ENCODE measurements around the gene CCDC191. TPM values are rescaled to one million over a fixed set of nuclear protein-coding genes. Genes with fewer than 3 reads are reported as not detected.

Gene CCDC191
- total and polyA plus RNA-seq, 12 donors = 0.51 to 3.6 (median 1.8) TPM

DNA sequence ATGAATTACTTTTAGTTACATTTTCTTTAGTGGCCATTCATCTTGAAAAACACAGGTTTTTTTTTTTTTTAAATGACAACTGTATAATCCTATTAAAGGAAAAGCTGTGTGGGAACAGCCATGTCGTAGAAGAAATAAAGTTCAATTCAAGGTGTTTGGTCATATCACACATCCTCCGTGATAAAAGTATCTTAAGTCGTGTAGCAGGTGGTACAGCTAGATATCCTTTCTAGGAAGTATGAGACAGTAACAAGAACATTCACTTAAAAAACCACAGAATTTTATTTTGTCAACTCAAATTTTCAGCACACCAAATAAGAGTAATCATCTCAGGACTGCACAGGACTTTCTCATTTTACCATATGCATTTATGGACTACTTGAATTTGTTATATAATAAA lies 92.4 kb downstream of the CCDC191 start:
- ATAC-seq (no peak), DNase-seq (no peak)
- WGBS, 2 donors = 89 to 92% methylated on average over 3 of the region's 3 CpGs
- Histone ChIP-seq H3K4me1 (no peaks in the 10 kb centered on the region), H3K27me3 (no peaks in the 10 kb centered on the region), H3K27ac (no peak overlapping the region), H3K9me3 (no peaks in the 10 kb centered on the region), H3K36me3 (peaks cover 0 to 15% (median 0%) of the 10 kb centered on the region in 9 donors), H3K4me3 (no peak overlapping the region)
- TF ChIP-seq, protein P1, sequence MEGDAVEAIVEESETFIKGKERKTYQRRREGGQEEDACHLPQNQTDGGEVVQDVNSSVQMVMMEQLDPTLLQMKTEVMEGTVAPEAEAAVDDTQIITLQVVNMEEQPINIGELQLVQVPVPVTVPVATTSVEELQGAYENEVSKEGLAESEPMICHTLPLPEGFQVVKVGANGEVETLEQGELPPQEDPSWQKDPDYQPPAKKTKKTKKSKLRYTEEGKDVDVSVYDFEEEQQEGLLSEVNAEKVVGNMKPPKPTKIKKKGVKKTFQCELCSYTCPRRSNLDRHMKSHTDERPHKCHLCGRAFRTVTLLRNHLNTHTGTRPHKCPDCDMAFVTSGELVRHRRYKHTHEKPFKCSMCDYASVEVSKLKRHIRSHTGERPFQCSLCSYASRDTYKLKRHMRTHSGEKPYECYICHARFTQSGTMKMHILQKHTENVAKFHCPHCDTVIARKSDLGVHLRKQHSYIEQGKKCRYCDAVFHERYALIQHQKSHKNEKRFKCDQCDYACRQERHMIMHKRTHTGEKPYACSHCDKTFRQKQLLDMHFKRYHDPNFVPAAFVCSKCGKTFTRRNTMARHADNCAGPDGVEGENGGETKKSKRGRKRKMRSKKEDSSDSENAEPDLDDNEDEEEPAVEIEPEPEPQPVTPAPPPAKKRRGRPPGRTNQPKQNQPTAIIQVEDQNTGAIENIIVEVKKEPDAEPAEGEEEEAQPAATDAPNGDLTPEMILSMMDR (IDR thresholded peaks at IDR 0.05) = no peak
- intact Hi-C loops (cut with DNase I) = loop anchor here in 1 of 10 donors (10.0 kb wide), 1 partner anchor 1319 kb away; the partner anchor contains the start of gene CCDC80

DNA sequence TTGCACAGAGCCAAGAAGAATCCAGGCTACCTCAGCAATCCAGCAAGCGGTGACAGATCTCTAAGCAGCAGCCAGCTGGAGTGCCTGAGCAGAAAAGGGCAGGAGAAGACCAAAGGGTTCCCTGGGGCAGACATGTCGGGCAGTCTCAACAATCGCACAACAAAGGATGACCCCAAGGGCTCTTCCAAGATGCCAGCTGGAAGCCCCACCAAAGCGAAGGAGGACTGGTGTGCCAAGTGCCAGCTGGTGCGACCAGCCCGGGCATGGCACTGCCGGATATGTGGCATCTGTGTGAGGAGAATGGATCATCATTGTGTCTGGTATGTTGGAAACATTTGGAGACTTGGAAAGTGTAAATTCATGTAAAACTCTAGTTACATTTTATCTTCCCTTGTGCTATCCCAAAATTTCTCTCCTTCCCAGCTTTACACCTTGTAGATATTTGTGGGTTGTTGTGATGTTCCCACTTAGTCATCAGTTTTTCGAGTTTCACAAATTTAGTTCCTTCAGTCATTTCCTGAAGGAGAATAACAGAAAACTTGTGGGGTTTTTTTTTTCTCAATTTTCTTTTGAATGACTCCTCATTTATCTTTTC lies 102.1 kb downstream of the CCDC191 start:
- intact Hi-C loops (cut with DNase I) = loop anchor here in 1 of 10 donors (10.0 kb wide), 1 partner anchor 191 kb away; no protein-coding TSS in a partner anchor
- no peaks in the 10 kb centered on the region for H3K4me1 ChIP-seq
- ATAC-seq = no peak
- H3K27me3 ChIP-seq = no peaks in the 10 kb centered on the region
- no peak overlapping the region for H3K4me3 ChIP-seq
- H3K9me3 ChIP-seq = no peaks in the 10 kb centered on the region
- TF ChIP-seq, protein P1 (IDR thresholded peaks at IDR 0.05) = no peak
- DNase-seq = no peak
- peaks cover 0 to 14% (median 0%) of the 10 kb centered on the region in 9 donors for H3K36me3 ChIP-seq
- 89 to 91% methylated on average over 8 of the region's 8 CpGs for WGBS, 2 donors
- H3K27ac ChIP-seq = no peak overlapping the region

DNA sequence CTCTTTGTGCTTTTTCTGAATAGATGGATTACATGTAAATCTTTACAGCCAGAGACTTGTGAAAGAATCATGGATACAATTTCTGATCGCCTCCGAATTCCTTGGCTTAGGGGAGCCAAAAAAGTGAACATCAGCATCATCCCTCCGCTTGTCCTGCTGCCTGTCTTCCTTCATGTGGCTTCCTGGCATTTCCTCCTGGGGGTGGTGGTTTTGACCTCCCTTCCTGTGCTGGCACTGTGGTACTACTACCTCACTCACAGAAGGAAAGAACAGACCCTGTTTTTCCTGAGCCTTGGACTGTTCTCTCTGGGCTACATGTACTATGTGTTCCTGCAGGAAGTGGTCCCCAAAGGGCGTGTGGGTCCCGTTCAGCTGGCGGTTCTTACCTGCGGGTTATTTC lies 102.6 kb downstream of the CCDC191 start:
- Histone ChIP-seq H3K4me3 (no peak overlapping the region), H3K9me3 (no peaks in the 10 kb centered on the region), H3K27me3 (peaks cover 0 to under 1% (median 0%) of the 10 kb centered on the region in 7 donors), H3K4me1 (peaks cover 0 to 5% (median under 1%) of the 10 kb centered on the region in 9 donors), H3K36me3 (peaks cover 0 to 11% (median 0%) of the 10 kb centered on the region in 9 donors), H3K27ac (no peak overlapping the region)
- intact Hi-C loops (cut with DNase I) = loop anchor here in 1 of 10 donors (10.0 kb wide), 1 partner anchor 191 kb away; no protein-coding TSS in a partner anchor
- DNase-seq (no peak), ATAC-seq (no peak)
- WGBS, 2 donors = 61 to 76% methylated on average over 7 of the region's 7 CpGs
- TF ChIP-seq, protein P1 (IDR thresholded peaks at IDR 0.05) = no peak

DNA sequence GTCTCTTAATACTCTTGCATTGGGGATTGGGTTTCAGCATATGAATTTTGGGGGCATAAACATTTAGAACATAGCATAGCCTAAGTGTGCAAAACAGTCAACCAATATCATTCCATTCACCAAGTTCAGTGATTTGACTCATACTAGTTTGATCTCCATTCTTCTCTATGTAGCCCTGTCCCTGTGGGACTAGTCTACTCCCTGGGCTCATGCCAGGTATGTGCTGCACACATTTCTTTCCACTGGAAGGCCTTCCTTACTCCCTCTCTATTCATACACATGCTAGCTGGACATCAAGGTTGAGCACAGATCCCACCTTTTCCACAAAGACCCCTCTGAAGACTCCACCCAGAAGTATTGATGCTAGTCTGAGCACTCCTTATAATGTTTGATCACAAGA lies 103.4 kb downstream of the CCDC191 start:
- Histone ChIP-seq H3K9me3 (no peaks in the 10 kb centered on the region), H3K4me1 (peaks cover 0 to 12% (median 7%) of the 10 kb centered on the region in 9 donors), H3K27me3 (peaks cover 0 to 8% (median 0%) of the 10 kb centered on the region in 7 donors), H3K27ac (no peak overlapping the region), H3K36me3 (peaks cover 0 to 5% (median 0%) of the 10 kb centered on the region in 9 donors), H3K4me3 (no peak overlapping the region)
- ATAC-seq (no peak), DNase-seq (no peak)
- TF ChIP-seq, protein P1 (IDR thresholded peaks at IDR 0.05) = no peak
- intact Hi-C loops (cut with DNase I) = loop anchor here in 1 of 10 donors (10.0 kb wide), 1 partner anchor 192 kb away; no protein-coding TSS in a partner anchor
